SK-N-SH (cell line): ENCODE measurements around the gene SH3BP1. TPM values are rescaled to one million over a fixed set of nuclear protein-coding genes. Genes with fewer than 3 reads are reported as not detected.
"Not testable (repeated sequence)": the region's sequence is repeated elsewhere in the genome, so short reads cannot be mapped to it uniquely, and the experiment has no call there.

Experiments
- CTCF ChIA-PET: fragments of 300-600, 350-600 bp; formaldehyde crosslinking; extraction: SDS; loops from one replicate; lab custom pipeline; 2021; lab: Yijun Ruan, JAX
- POLR2A ChIA-PET: fragments of 350-600 bp; sonication (Branson Sonifier 250); formaldehyde crosslinking; extraction: SDS; loops from one replicate; lab custom pipeline; 2020; ENCODE audit warnings: antibody characterized with exemption, inconsistent platforms; lab: Yijun Ruan, JAX
- DNase-seq: peaks from one replicate; pipeline ENCODE4 v3.0.0; 2012
- H2AFZ ChIP-seq: fragments of 200-600 bp; sonication (generic); 2 replicates; pipeline ENCODE4 v1.8.1; 2016; ENCODE audit warnings: antibody characterized with exemption, mild to moderate bottlenecking, low read depth
- H3F3A ChIP-seq: fragments of 200-600 bp; sonication (generic); replicated peaks from 2 replicates; pipeline ENCODE3; 2016; ENCODE audit warnings: antibody characterized with exemption, mild to moderate bottlenecking; ENCODE audit not compliant: insufficient read depth
- H3K27ac ChIP-seq, 2 experiments: fragments of 200-500 bp in 1 of 2; fragments of 200-600 bp in 1 of 2; sonication (Bioruptor generic) in 1 of 2; sonication (generic), shearing (Covaris generic) in 1 of 2; 2 replicates each; pipeline versions ENCODE4 v1.5.1 to v1.6.1; 2014 to 2016; ENCODE audit warnings: low read depth in 2 of 2, inconsistent platforms in 1 of 2, low read length in 1 of 2, mild to moderate bottlenecking in 1 of 2, mixed read lengths in 1 of 2
- H3K27me3 ChIP-seq: fragments of 200-600 bp; sonication (generic), shearing (Covaris generic); 2 replicates; pipeline ENCODE4 v1.6.1; 2016; ENCODE audit warnings: mixed run types; ENCODE audit not compliant: insufficient read depth
- H3K36me3 ChIP-seq, 2 experiments: fragments of 200-500 bp in 1 of 2; fragments of 200-600 bp in 1 of 2; sonication (Bioruptor generic) in 1 of 2; sonication (generic) in 1 of 2; replicated peaks in 1 of 2; 2 replicates each; pipeline versions ENCODE3 to v1.5.1; 2014 to 2016; ENCODE audit warnings: low read length in 1 of 2, mild to moderate bottlenecking in 1 of 2; ENCODE audit not compliant: insufficient read depth in 2 of 2, control insufficient read depth in 1 of 2
- H3K4me1 ChIP-seq, 2 experiments: fragments of 200-500 bp in 1 of 2; fragments of 200-600 bp in 1 of 2; sonication (Bioruptor generic) in 1 of 2; sonication (generic), shearing (Covaris generic) in 1 of 2; 2 replicates each; pipeline versions ENCODE4 v1.5.1 to v1.6.1; 2014 to 2016; ENCODE audit warnings: low read depth in 1 of 2, low read length in 1 of 2, mixed run types in 1 of 2; ENCODE audit not compliant: insufficient read depth in 2 of 2, control insufficient read depth in 1 of 2
- H3K4me2 ChIP-seq: fragments of 200-600 bp; sonication (generic), shearing (Covaris generic); 2 replicates; pipeline ENCODE4 v1.6.1; 2017; ENCODE audit warnings: mixed run types
- H3K4me3 ChIP-seq, 2 experiments: fragments of 200-500 bp in 1 of 2; fragments of 200-600 bp in 1 of 2; sonication (Bioruptor generic) in 1 of 2; sonication (generic), shearing (Covaris generic) in 1 of 2; 2 replicates each; pipeline versions ENCODE4 v1.5.1 to v1.8.1; 2014 to 2016; ENCODE audit warnings: low read depth in 2 of 2, inconsistent platforms in 1 of 2, low read length in 1 of 2, mild to moderate bottlenecking in 1 of 2, mixed read lengths in 1 of 2, moderate library complexity in 1 of 2
- H3K79me2 ChIP-seq: fragments of 200-600 bp; sonication (generic); 2 replicates; pipeline ENCODE4 v1.8.1; 2017; ENCODE audit warnings: mild to moderate bottlenecking; ENCODE audit not compliant: insufficient read depth
- H3K9ac ChIP-seq: fragments of 200-600 bp; sonication (generic); 2 replicates; pipeline ENCODE4 v1.6.1; 2017; ENCODE audit warnings: mixed run types
- H3K9me2 ChIP-seq: fragments of 200-600 bp; sonication (generic); 2 replicates; pipeline ENCODE4 v1.6.1; 2017; ENCODE audit warnings: mixed run types
- H3K9me3 ChIP-seq: fragments of 200-600 bp; sonication (generic); 2 replicates; pipeline ENCODE4 v1.6.1; 2017; ENCODE audit warnings: mixed run types, mild to moderate bottlenecking, moderate library complexity
- H4K20me1 ChIP-seq: fragments of 200-600 bp; sonication (generic); 2 replicates; pipeline ENCODE4 v1.6.1; 2017; ENCODE audit warnings: mild to moderate bottlenecking, mixed run types; ENCODE audit not compliant: insufficient read depth
- EP300 ChIP-seq, 2 experiments: IDR thresholded peaks; 2 replicates each; pipeline versions ENCODE4 v1.4.0 to v1.6.1; 2012; ENCODE audit warnings: borderline replicate concordance in 1 of 2, low read depth in 1 of 2, low read length in 1 of 2
- FOXJ3 ChIP-seq: sonication (generic); formaldehyde crosslinking; IDR thresholded peaks from 2 replicates; pipeline ENCODE4 v1.5.1; 2020; ENCODE audit warnings: mild to moderate bottlenecking, missing genetic modification reagents
- FOXM1 ChIP-seq: IDR thresholded peaks from 2 replicates; pipeline ENCODE4 v1.4.0; 2012; ENCODE audit warnings: low read depth, mild to moderate bottlenecking
- MEF2A ChIP-seq: IDR thresholded peaks from 2 replicates; pipeline ENCODE4 v1.4.0; 2012; ENCODE audit warnings: low read depth, borderline replicate concordance
- POLR2AphosphoS5 ChIP-seq: IDR thresholded peaks from 2 replicates; pipeline ENCODE4 v1.6.1; 2012; ENCODE audit warnings: low read depth, low read length
- RAD21 ChIP-seq: IDR thresholded peaks from 2 replicates; pipeline ENCODE4 v1.6.1; 2012; ENCODE audit warnings: mild to moderate bottlenecking, low read length
- RXRA ChIP-seq: IDR thresholded peaks from 2 replicates; pipeline ENCODE4 v1.4.0; 2012; ENCODE audit warnings: low read depth, mild to moderate bottlenecking, borderline replicate concordance
- SIN3A ChIP-seq: IDR thresholded peaks from 2 replicates; pipeline ENCODE4 v1.6.1; 2012; ENCODE audit warnings: low read depth, mild to moderate bottlenecking, low read length, moderate library complexity, borderline replicate concordance
- SMC3 ChIP-seq: IDR thresholded peaks from 2 replicates; pipeline ENCODE4 v1.6.1; 2012; ENCODE audit warnings: low read depth, low read length, improper control_type of control experiment
- TAF1 ChIP-seq: IDR thresholded peaks from 2 replicates; pipeline ENCODE4 v1.6.1; 2012; ENCODE audit warnings: low read depth, mild to moderate bottlenecking, low read length, moderate library complexity, borderline replicate concordance
- USF1 ChIP-seq: IDR thresholded peaks from 2 replicates; pipeline ENCODE4 v1.4.0; 2012; ENCODE audit warnings: low read depth, borderline replicate concordance
- whole genome bisulfite sequencing: methylation state at CpG from one replicate; pipeline ENCODE4 v1.1.6; 2017; ENCODE audit warnings: low lambda C conversion rate; 5-methylcytosine and 5-hydroxymethylcytosine counted together
- polyA plus RNA-seq, 3 experiments: library from polyadenylated mRNA; depleted of rRNA; stranded (reverse); fragments of >200 nt; gene quantifications; 2 replicates each; pipeline ENCODE4 v1.2.3, GENCODE V29; 2012
- TF ChIP-seq, protein P1 (sequence below): IDR thresholded peaks from 2 replicates; pipeline ENCODE4 v1.6.1; 2012; ENCODE audit warnings: mild to moderate bottlenecking, low read depth, low read length, moderate library complexity

SH3BP1 gene
- polyA plus RNA-seq (2012; rRNA removed) = 8.6 and 8.9 TPM in 2 replicates
- polyA plus RNA-seq (2012; cell fraction: cytosol; rRNA removed) = 5.9 and 10.2 TPM in 2 replicates
- 28.2 and 29.7 TPM in 2 replicates for polyA plus RNA-seq (2012; cell fraction: nucleus; rRNA removed)

DNA sequence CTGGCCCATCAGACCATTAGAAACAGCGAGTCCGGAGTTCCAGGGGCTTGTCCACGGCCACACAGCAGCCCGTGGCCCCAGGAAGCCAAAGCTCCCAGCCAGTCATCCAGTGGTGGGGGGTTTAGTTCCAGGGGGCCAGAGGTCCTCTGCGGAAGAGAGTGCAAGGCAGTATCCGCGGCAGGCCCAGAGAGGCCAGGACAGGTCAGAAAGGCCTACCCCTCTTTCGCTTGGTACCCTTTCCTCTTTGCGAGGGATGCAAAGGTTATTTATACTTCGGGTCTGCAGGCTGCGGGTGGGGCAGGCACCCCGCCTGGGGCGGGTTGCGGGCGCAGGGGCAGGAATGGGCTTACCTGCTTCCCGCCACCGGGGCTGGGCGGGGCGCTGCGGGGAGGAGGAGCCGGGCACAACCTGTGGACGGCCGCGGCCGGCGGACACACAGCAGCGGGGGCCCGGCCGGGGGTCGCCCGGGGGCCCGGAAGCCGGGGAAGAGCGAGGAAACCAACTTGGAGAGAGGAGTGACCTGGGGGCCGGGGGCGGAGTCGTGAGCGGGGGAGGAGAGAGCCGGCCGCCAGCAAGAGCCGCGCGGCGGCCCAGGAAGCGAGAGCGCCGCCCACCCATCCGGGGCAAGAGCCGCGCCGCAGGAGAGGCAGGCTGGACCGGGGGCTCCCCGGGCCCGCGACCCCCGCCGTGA, at the start of gene SH3BP1:
Gene SH3BP1 (plus strand): TSS at position 600 of the 691 bp plus-strand sequence. CDS start 119 bp downstream, outside the sequence.
- H3K27ac ChIP-seq = peak within 1 kb of the TSS in 1 of 2 experiments; percentile 68; a peak in 2 of 4 replicates
- POLR2A ChIA-PET = interaction anchor here (0.5 to 1.0 kb wide), 2 partner anchors 13 to 36 kb away, joined by 3 to 4 read pairs; partner anchors contain the start of gene LGALS1
- peak within 1 kb of the TSS; percentile 98 for H3K4me2 ChIP-seq
- H4K20me1 ChIP-seq = 0 out of 2 replicates have a peak, but pooled peaks cover 4% of the 10 kb centered on the region
- H3K9me3 ChIP-seq = no peaks in the 10 kb centered on the region
- CTCF ChIA-PET = interaction anchor here (1.0 to 34.3 kb wide), 4 partner anchors 12 to 30 kb away, joined by 3 to 898 read pairs (median 10); partner anchors contain the start of genes LGALS1, NOL12 and PDXP
- peaks cover 15 to 54% of the 10 kb centered on the region in 2 experiments for H3K4me1 ChIP-seq
- peak within 1 kb of the TSS; percentile 66 to 77 for H3K4me3 ChIP-seq
- H3K9ac ChIP-seq = peak within 1 kb of the TSS; percentile 73
- H3K79me2 ChIP-seq = peaks cover 7% of the 10 kb centered on the region; the same call in 1 of the 2 replicates
- H3K27me3 ChIP-seq = no peaks in the 10 kb centered on the region
- peaks cover 9% of the 10 kb centered on the region for H3F3A ChIP-seq
- H3K9me2 ChIP-seq = no peaks in the 10 kb centered on the region
- peak; percentile 15; the same call in 1 of the 2 replicates for TF ChIP-seq SIN3A
- no peak for TF ChIP-seq MEF2A
- H2AFZ ChIP-seq = peak within 1 kb of the TSS; percentile 82; the same call in 1 of the 2 replicates
- peak; percentile 89 for DNase-seq
- WGBS = 31% methylated on average over 27 of the region's 57 CpGs
- H3K36me3 ChIP-seq = peaks cover 0 to 3% of the 10 kb centered on the region in 2 experiments

- POLR2A ChIA-PET, H3K27me3 ChIP-seq: not testable (repeated sequence)
These were observed 48.4 kb upstream of the SH3BP1 start for GRCh38 chr22:37591081-37591480.

DNA sequence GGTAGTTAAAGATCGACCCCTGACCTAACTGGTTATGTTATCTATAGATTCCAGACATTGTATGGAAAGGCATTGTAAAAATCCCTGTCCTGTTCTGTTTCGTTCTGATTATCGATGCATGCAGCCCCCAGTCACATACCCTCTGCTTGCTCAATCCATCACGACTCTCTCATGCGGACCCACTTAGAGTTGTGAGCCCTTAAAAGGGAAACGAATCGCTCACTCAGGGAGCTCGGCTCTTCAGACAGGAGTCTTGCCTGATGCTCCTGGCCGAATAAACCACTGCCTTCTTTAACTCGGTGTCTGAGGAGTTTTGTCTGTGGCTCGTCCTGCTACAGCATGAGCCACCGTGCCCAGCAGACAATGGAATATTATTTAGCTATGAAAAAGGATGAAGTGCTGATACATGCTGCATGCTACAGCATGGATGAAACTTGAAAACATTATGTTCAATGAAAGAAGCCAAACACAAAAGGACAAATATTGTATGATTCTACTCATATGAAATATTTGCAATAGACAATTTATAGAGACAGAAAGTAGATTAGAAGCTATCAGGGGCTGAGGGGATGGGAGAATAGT, 47.6 kb upstream of the SH3BP1 start:
- H3K4me1 ChIP-seq = no peaks in the 10 kb centered on the region
- WGBS = 89% methylated on average over 12 of the region's 12 CpGs

More at GRCh38 chr22:37591081-37591480, 48.4 kb upstream of the SH3BP1 start:
- H3F3A ChIP-seq, DNase-seq, H3K4me2 ChIP-seq, H3K36me3 ChIP-seq, H3K79me2 ChIP-seq, H3K9me3 ChIP-seq, H3K4me3 ChIP-seq, H3K27ac ChIP-seq, H3K4me1 ChIP-seq, H2AFZ ChIP-seq, H3K9me2 ChIP-seq, H3K9ac ChIP-seq, H4K20me1 ChIP-seq: not testable (repeated sequence)
- CTCF ChIA-PET = interaction anchor here (1.3 to 9.2 kb wide), 5 partner anchors 16 to 52 kb away, joined by 3 to 95 read pairs (median 43); partner anchors contain the start of gene GGA1
- WGBS = 97% methylated on average over 6 of the region's 6 CpGs

More for the DNA sequence above, 47.6 kb upstream of the SH3BP1 start:
- TF ChIP-seq SMC3 (no peak), EP300 (IDR thresholded peaks at IDR 0.05; ENCODE audit: borderline replicate concordance in 1 of 2, low read depth in 1 of 2, low read length in 1 of 2) (no peak), FOXM1 (no peak), RAD21 (no peak), USF1 (no peak), TAF1 (no peak), POLR2AphosphoS5 (no peak), FOXJ3 (CRISPR knock-in tag) (no peak), RXRA (no peak)
- TF ChIP-seq, protein P1, sequence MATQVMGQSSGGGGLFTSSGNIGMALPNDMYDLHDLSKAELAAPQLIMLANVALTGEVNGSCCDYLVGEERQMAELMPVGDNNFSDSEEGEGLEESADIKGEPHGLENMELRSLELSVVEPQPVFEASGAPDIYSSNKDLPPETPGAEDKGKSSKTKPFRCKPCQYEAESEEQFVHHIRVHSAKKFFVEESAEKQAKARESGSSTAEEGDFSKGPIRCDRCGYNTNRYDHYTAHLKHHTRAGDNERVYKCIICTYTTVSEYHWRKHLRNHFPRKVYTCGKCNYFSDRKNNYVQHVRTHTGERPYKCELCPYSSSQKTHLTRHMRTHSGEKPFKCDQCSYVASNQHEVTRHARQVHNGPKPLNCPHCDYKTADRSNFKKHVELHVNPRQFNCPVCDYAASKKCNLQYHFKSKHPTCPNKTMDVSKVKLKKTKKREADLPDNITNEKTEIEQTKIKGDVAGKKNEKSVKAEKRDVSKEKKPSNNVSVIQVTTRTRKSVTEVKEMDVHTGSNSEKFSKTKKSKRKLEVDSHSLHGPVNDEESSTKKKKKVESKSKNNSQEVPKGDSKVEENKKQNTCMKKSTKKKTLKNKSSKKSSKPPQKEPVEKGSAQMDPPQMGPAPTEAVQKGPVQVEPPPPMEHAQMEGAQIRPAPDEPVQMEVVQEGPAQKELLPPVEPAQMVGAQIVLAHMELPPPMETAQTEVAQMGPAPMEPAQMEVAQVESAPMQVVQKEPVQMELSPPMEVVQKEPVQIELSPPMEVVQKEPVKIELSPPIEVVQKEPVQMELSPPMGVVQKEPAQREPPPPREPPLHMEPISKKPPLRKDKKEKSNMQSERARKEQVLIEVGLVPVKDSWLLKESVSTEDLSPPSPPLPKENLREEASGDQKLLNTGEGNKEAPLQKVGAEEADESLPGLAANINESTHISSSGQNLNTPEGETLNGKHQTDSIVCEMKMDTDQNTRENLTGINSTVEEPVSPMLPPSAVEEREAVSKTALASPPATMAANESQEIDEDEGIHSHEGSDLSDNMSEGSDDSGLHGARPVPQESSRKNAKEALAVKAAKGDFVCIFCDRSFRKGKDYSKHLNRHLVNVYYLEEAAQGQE = no peak
- TF ChIP-seq, all 33 proteins: peak for 0
- H3K9me3 ChIP-seq = no peaks in the 10 kb centered on the region
- no peak overlapping the region for H3K9ac ChIP-seq
- no peak for DNase-seq
- no peaks in the 10 kb centered on the region for H3K36me3 ChIP-seq
- ChIA-PET CTCF (interaction anchor here (0.7 to 9.2 kb wide), 40 partner anchors 8 to 414 kb away, joined by 3 to 95 read pairs (median 6); partner anchors contain the start of genes CDC42EP1, GGA1, LGALS1 and LGALS2), POLR2A (interaction anchor here (1.3 kb wide), 1 partner anchor 17 kb away, joined by 13 read pairs; the partner anchor contains the start of gene GGA1)
- peak overlapping the region; percentile 72 for H2AFZ ChIP-seq
- peak overlapping the region; percentile 21 to 42; a peak in 3 of 4 replicates for H3K4me3 ChIP-seq
- H4K20me1 ChIP-seq = no peaks in the 10 kb centered on the region
- no peak overlapping the region for H3K27ac ChIP-seq
- peak overlapping the region; percentile 57; the same call in 1 of the 2 replicates for H3K4me2 ChIP-seq
- H3F3A ChIP-seq = no peaks in the 10 kb centered on the region
- no peaks in the 10 kb centered on the region for H3K79me2 ChIP-seq
- no peaks in the 10 kb centered on the region for H3K9me2 ChIP-seq
- no peaks in the 10 kb centered on the region; the same call in 1 of the 2 replicates for H3K27me3 ChIP-seq
